SIG-M5 treated with dmso at 0.1 percent for 504 hours (cell line): ENCODE results near the gene PRKCA.
A peak's percentile ranks its signal among the peaks of the same experiment; 100 is the strongest.
"Not testable (repeated sequence)": the region's sequence is repeated elsewhere in the genome, so short reads cannot be mapped to it uniquely, and the experiment has no call there.

Experiments
- DNase-seq: peaks from one replicate; lab custom pipeline; 2025; ENCODE audit not compliant: unreplicated experiment; lab: John Stamatoyannopoulos, UW

Gene PRKCA

GRCh38 chr17:66379544-66379943 lies 77.1 kb downstream of the PRKCA start:
- DNase-seq: no peak

GRCh38 chr17:66379996-66380395 lies 77.6 kb downstream of the PRKCA start:
- no peak for DNase-seq

- no peak for DNase-seq
Observed at GRCh38 chr17:66381701-66382362, 79.4 kb downstream of the PRKCA start.

- DNase-seq: no peak
Observed at GRCh38 chr17:66383333-66383732, 80.9 kb downstream of the PRKCA start.

GRCh38 chr17:66386498-66387351 lies 84.3 kb downstream of the PRKCA start:
- DNase-seq: peak; percentile 67

- DNase-seq: no peak
Observed at GRCh38 chr17:66387392-66387981, 85.1 kb downstream of the PRKCA start.

- DNase-seq: no peak
Observed at GRCh38 chr17:66392783-66393437, 90.5 kb downstream of the PRKCA start.

GRCh38 chr17:66395961-66396360 lies 93.5 kb downstream of the PRKCA start:
- no peak for DNase-seq

- no peak for DNase-seq
Observed at GRCh38 chr17:66397486-66397885, 95.1 kb downstream of the PRKCA start.

- no peak for DNase-seq
Observed at GRCh38 chr17:66398059-66398458, 95.6 kb downstream of the PRKCA start.

- DNase-seq: no peak
Observed at GRCh38 chr17:66398617-66399016, 96.2 kb downstream of the PRKCA start.

GRCh38 chr17:66399441-66399840 lies 97.0 kb downstream of the PRKCA start:
- no peak for DNase-seq

- DNase-seq: not testable (repeated sequence)
Observed at GRCh38 chr17:66400041-66400688, 97.8 kb downstream of the PRKCA start.

- no peak for DNase-seq
Observed at GRCh38 chr17:66400698-66401097, 98.3 kb downstream of the PRKCA start.

GRCh38 chr17:66401364-66401763 lies 99.0 kb downstream of the PRKCA start:
- no peak for DNase-seq

GRCh38 chr17:66403846-66404556 lies 101.6 kb downstream of the PRKCA start:
- DNase-seq: no peak

- DNase-seq: no peak
Observed at GRCh38 chr17:66405836-66406677, 103.6 kb downstream of the PRKCA start.

- DNase-seq: no peak
Observed at GRCh38 chr17:66406701-66407644, 104.6 kb downstream of the PRKCA start.
